RWPE1 (cell line): ENCODE data around the gene C1QL4.

Source experiments
- CTCF ChIA-PET: fragments of 350-600 bp; sonication (Branson Sonifier 250); formaldehyde crosslinking; extraction: SDS; loops from one replicate; lab custom pipeline; 2021; lab: Yijun Ruan, JAX
- POLR2A ChIA-PET: fragments of 400-600 bp; formaldehyde crosslinking; extraction: SDS; loops from one replicate; lab custom pipeline; 2020; ENCODE audit warnings: antibody characterized with exemption; ENCODE audit not compliant: low non-redundant PET; lab: Yijun Ruan, JAX
- DNase-seq: peaks from one replicate; pipeline ENCODE4 v3.0.0; 2012; ENCODE audit warnings: low spot score
- H3K27ac ChIP-seq: fragments of 450-650 bp; 2 replicates; pipeline ENCODE4 v1.5.1; 2017
- TF ChIP-seq, protein P1 (sequence below): fragments of 450-650 bp; conservative IDR thresholded peaks from 2 replicates; pipeline ENCODE4 v1.5.1; 2017; ENCODE audit warnings: low read depth, mild to moderate bottlenecking

Gene C1QL4

DNA sequence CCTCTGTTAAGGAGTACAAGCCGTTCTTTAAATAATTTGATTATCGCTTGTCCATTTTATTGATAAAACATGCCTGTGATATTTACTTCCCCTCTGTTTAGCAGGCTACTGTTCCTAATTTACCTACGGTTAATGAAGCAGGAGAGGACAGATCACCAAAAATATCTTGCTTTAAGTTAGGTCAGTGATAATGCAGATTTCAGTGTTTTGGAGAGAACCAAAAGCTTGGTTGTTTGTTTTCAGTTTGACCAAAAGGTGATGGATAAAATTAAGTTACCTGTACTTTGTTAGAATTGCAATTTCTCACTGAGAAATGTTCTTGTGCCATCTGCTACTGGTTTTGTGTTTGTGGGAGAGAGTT lies 31.2 kb upstream of the C1QL4 start:
- DNase-seq: no peak
- H3K27ac ChIP-seq: no peak overlapping the region
- POLR2A ChIA-PET: interaction anchor here (0.7 kb wide), 1 partner anchor 36 kb away, joined by 8 read pairs; no protein-coding TSS in a partner anchor
- TF ChIP-seq, protein P1, sequence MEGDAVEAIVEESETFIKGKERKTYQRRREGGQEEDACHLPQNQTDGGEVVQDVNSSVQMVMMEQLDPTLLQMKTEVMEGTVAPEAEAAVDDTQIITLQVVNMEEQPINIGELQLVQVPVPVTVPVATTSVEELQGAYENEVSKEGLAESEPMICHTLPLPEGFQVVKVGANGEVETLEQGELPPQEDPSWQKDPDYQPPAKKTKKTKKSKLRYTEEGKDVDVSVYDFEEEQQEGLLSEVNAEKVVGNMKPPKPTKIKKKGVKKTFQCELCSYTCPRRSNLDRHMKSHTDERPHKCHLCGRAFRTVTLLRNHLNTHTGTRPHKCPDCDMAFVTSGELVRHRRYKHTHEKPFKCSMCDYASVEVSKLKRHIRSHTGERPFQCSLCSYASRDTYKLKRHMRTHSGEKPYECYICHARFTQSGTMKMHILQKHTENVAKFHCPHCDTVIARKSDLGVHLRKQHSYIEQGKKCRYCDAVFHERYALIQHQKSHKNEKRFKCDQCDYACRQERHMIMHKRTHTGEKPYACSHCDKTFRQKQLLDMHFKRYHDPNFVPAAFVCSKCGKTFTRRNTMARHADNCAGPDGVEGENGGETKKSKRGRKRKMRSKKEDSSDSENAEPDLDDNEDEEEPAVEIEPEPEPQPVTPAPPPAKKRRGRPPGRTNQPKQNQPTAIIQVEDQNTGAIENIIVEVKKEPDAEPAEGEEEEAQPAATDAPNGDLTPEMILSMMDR: no peak
- CTCF ChIA-PET: interaction anchor here (1.6 kb wide), 1 partner anchor 10 kb away, joined by 6 read pairs; no protein-coding TSS in a partner anchor

DNA sequence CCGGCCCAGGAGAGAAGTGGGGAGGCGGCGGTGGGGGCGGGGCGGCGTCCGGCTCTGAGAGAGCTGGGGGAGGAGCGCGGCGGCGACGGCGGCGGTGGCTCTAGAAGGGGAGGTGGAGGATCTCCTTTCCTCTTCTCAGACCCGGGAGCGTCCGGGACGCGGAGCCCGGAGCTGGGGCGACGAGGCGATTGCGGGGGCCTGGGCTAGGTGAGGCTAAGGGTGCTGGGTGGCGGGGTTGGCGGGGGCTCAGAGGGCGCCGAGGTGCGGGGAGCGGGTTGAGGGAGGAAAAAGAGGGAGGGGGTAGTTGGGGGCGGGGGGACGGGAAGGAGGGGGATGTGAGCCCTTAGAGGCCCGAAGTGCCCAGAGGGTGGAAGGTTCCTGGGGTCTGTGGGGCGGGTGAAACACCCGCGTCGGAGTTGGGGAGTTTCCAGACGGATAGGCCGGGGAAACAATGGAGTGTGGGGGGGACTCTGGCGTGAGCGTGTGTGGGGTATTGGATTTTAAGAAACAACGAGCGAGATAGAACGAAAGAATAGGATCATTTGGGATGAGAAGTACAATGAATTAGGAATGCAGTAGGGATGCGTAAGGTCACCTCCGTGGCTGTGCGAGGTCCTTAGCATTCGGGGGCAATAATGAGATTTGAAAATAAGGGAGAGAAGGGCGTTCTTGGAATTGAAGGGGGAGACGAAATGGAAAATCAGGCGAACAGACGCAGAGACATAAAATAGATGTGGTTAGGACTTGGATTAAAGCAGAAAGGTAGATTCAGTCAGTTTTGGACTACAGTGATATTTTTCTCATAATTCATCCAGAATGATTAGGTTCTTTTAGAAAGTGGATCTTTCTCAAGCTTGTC lies 30.6 kb upstream of the C1QL4 start, which contains the start of gene SPATS2:
Gene SPATS2, plus strand, starts transcription at position 82 of the 859 bp plus-strand sequence. CDS start 93,551 bp downstream, outside the sequence.
- peak within 1 kb of the TSS; percentile 98 for H3K27ac ChIP-seq
- POLR2A ChIA-PET: interaction anchor here (0.5 to 1.1 kb wide), 10 partner anchors 9 to 1154 kb away, joined by 3 to 9 read pairs (median 3); no protein-coding TSS in a partner anchor
- TF ChIP-seq, protein P1: no peak
- DNase-seq: no peak
- CTCF ChIA-PET: interaction anchor here (1.0 to 1.6 kb wide), 3 partner anchors 9 to 146 kb away, joined by 3 to 6 read pairs (median 6); no protein-coding TSS in a partner anchor

DNA sequence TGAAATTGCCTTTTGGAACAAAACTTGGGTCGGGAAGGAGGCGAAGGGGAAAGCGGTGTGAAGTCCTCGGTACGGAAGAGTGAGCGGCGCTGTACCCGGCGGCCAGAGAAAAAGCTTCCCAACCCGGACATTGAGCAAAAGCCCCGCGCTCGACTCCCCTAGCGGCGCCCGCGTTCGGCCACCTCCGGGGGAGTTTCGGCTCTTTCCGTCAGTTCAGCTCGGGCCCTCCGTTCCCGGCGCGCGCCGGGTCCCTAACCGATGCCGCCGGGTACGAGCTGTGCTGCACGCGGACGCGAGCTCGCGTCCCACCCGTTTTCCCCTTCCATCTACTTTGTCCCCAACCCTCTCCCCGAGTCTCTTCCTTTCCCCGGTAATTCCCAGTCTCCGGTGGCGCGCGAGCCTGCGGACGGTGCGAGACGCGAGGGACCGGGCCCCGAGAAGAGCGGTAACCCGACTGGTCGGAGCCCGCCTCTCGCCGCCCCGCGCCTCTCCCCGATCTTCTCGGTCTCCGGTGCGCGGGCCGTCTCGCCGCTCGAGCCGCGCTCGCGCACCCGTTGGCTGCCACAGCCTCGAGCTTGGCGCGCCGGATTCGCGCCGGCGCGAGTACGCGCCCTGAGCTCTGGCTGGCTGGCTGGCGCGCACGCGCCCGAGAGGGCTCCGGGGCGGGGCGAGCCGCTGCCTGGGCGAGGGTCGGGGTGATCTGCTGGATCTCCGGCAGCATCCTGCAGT lies 29.8 kb upstream of the C1QL4 start:
- CTCF ChIA-PET: interaction anchor here (0.7 to 1.6 kb wide), 4 partner anchors 8 to 147 kb away, joined by 3 to 6 read pairs (median 5); no protein-coding TSS in a partner anchor
- DNase-seq: peak; percentile 94
- POLR2A ChIA-PET: interaction anchor here (0.6 to 1.1 kb wide), 11 partner anchors 8 to 1155 kb away, joined by 3 to 9 read pairs (median 3); no protein-coding TSS in a partner anchor
- H3K27ac ChIP-seq: peak overlapping the region; percentile 98
- TF ChIP-seq, protein P1: peak; percentile 12; the same call in 1 of the 2 replicates

DNA sequence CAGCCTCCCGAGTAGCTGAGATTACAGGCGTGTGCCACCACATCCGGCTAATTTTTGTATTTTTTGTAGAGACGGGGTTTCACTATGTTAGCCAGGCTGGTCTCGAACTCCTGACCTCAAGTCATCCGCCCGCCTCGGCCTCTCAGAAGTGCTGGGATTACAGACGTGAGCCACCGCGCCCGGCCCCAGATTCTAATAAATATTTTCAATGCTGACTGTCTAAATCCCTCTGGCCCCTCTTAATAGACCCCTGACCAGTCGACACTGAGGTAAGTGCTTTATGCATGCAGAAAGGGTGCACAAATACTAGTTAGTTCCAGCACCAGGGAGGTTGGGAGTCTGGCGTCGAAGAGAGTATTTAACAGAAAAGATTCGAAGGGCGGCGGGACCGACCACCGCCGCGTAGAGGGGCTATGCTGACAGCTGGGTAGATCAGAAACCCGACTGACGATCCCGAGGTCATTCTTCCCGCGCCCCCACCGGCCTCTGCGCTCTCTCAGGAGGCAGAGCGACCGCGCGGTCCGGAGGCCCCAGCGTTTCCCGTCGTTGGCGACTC lies 29.2 kb upstream of the C1QL4 start:
- ChIA-PET CTCF (interaction anchor here (0.6 to 1.7 kb wide), 5 partner anchors 8 to 148 kb away, joined by 3 to 6 read pairs (median 4); no protein-coding TSS in a partner anchor), POLR2A (interaction anchor here (0.6 to 0.8 kb wide), 2 partner anchors 135 to 224 kb away, joined by 3 to 8 read pairs; no protein-coding TSS in a partner anchor)
- TF ChIP-seq, protein P1: no peak
- no peak for DNase-seq
- peak overlapping the region; percentile 98 for H3K27ac ChIP-seq

DNA sequence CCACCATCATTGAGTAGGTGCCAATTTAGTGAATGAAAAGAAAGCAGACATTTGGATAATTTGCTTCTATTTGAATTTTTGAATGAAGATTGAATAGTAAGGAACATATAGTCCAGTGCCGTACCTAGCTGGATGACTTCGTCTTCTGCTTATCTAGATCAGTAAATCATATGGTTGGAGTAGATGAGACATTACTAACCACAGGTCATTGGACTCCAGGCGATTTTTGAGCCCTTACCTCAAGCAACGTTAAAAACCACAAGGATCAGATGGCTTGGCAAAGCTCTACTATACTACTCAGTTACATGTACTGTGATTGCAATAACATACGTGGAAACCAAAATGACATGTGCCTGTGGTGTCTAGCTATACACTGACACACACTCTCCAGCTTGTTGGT lies 28.6 kb upstream of the C1QL4 start:
- CTCF ChIA-PET: interaction anchor here (0.6 to 1.7 kb wide), 2 partner anchors 7 to 149 kb away, joined by 3 to 6 read pairs; no protein-coding TSS in a partner anchor
- H3K27ac ChIP-seq: peak overlapping the region; percentile 98

More for the DNA sequence above, 28.6 kb upstream of the C1QL4 start:
- POLR2A ChIA-PET: no interaction called here
- no peak for DNase-seq
- TF ChIP-seq, protein P1: no peak
